ENCODE data around the gene SLC25A41. TPM values are rescaled to one million over a fixed set of nuclear protein-coding genes. Genes with fewer than 3 reads are reported as not detected.

SLC25A41 gene
- total and polyA plus RNA-seq, 9 of the 15 experiments (the other 6 are each of a cell fraction or from before 2014, with no cell fraction given) = 0.08 to 4.2 (median 1.6) TPM

DNA sequence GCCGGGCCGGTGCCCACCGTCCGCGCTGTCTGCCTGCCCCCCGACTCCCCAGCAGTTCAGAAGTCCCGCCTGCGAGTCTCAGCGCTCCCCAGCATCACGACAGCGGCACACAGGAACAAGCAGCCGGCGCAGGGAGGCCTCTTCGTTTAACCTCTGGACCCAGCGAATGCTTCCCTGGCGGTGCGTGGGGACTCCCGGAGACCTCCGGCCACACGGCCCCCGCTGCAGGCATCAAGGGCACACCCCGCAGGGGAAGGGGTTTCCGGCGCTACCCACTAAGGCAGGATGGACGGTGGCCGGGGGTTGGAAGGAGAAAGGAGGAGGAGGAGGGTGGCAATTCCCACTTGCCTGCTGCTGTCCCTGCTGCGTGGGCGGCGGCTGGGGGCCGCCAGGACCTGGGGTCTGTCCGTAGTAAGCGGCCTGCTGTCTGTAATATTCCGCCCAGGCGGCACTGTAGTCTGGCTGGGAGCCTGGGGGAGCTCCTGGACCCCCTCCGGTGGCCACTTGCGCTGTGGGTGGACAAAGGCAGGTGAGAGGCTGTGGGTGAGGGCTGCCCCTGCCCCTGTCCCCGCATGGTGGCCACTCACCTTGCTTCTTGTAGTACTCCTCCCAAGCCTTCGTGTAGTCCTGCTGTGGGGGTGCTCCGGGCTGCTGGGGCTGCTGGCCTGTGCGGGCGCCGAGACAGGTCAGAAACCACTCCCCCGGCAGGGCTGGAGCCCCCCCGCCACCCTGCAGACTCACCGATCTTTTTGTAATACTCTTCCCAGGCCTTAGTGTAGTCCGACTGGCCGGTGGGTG lies 18.6 kb downstream of the SLC25A41 start (continued):
- TF ChIP-seq NR4A1 (CRISPR knock-in tag; IDR thresholded peaks at IDR 0.05) = no peak
- no peak for TF ChIP-seq NR4A1 (tag; IDR thresholded peaks at IDR 0.05)
- TF ChIP-seq, protein P1, sequence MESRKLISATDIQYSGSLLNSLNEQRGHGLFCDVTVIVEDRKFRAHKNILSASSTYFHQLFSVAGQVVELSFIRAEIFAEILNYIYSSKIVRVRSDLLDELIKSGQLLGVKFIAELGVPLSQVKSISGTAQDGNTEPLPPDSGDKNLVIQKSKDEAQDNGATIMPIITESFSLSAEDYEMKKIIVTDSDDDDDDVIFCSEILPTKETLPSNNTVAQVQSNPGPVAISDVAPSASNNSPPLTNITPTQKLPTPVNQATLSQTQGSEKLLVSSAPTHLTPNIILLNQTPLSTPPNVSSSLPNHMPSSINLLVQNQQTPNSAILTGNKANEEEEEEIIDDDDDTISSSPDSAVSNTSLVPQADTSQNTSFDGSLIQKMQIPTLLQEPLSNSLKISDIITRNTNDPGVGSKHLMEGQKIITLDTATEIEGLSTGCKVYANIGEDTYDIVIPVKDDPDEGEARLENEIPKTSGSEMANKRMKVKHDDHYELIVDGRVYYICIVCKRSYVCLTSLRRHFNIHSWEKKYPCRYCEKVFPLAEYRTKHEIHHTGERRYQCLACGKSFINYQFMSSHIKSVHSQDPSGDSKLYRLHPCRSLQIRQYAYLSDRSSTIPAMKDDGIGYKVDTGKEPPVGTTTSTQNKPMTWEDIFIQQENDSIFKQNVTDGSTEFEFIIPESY (CRISPR knock-in tag; IDR thresholded peaks at IDR 0.05) = peak; percentile 30; the same call in 1 of the 2 replicates
- peak; percentile 36; the same call in 1 of the 2 replicates for TF ChIP-seq EGR1 (conservative IDR thresholded peaks at IDR 0.05)
- TF ChIP-seq, protein P2, sequence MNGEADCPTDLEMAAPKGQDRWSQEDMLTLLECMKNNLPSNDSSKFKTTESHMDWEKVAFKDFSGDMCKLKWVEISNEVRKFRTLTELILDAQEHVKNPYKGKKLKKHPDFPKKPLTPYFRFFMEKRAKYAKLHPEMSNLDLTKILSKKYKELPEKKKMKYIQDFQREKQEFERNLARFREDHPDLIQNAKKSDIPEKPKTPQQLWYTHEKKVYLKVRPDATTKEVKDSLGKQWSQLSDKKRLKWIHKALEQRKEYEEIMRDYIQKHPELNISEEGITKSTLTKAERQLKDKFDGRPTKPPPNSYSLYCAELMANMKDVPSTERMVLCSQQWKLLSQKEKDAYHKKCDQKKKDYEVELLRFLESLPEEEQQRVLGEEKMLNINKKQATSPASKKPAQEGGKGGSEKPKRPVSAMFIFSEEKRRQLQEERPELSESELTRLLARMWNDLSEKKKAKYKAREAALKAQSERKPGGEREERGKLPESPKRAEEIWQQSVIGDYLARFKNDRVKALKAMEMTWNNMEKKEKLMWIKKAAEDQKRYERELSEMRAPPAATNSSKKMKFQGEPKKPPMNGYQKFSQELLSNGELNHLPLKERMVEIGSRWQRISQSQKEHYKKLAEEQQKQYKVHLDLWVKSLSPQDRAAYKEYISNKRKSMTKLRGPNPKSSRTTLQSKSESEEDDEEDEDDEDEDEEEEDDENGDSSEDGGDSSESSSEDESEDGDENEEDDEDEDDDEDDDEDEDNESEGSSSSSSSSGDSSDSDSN (IDR thresholded peaks at IDR 0.05; ENCODE audit: borderline replicate concordance in 1 of 2, low read depth in 2 of 2, low read length in 2 of 2) = no peak
